Common myeloid progenitor, CD34-positive (primary cell): ENCODE results near the gene CDK18.

Source experiments
- CTCF ChIA-PET: fragments of 350-600 bp; sonication (Branson Sonifier 250); formaldehyde crosslinking; loops from one replicate; lab custom pipeline; 2021; ENCODE audit warnings: antibody characterized with exemption; lab: Charles Lee
- POLR2A ChIA-PET: fragments of 350-600 bp; sonication (Branson Sonifier 250); formaldehyde crosslinking; loops from one replicate; lab custom pipeline; 2021; ENCODE audit warnings: antibody characterized with exemption; lab: Charles Lee
- DNase-seq, 3 donors: peaks; one replicate each; pipeline versions ENCODE4 v3.0.0 to v3.0.0-alpha.2; 2013
- H3K27ac ChIP-seq, 2 experiments: 1 replicate in 1 of 2; 2 replicates in 1 of 2; pipeline ENCODE4 v1.7.0; 2013; ENCODE audit warnings: inconsistent platforms in 2 of 2, low read length in 2 of 2, mild to moderate bottlenecking in 2 of 2, low read depth in 1 of 2, moderate library complexity in 1 of 2; ENCODE audit not compliant: severe bottlenecking in 2 of 2, insufficient read depth in 1 of 2, poor library complexity in 1 of 2
- H3K27me3 ChIP-seq, 5 experiments: replicated peaks in 2 of 5; 1 replicate in 3 of 5; 2 replicates in 2 of 5; pipeline versions ENCODE4 v1.6.1 to v1.7.0; 2013; ENCODE audit warnings: low read length in 4 of 5, mild to moderate bottlenecking in 2 of 5, moderate library complexity in 2 of 5, inconsistent platforms in 1 of 5; ENCODE audit not compliant: insufficient read depth in 5 of 5, control insufficient read depth in 4 of 5
- H3K36me3 ChIP-seq, 4 experiments: 1 replicate in 2 of 4; 2 replicates in 2 of 4; pipeline versions ENCODE4 v1.6.1 to v1.7.0; 2013; ENCODE audit warnings: low read length in 3 of 4, control low read depth in 1 of 4, mild to moderate bottlenecking in 1 of 4; ENCODE audit not compliant: control insufficient read depth in 4 of 4, insufficient read depth in 4 of 4
- H3K4me1 ChIP-seq, 4 experiments: 1 replicate in 3 of 4; 2 replicates in 1 of 4; pipeline versions ENCODE4 v1.6.1 to v1.7.1; 2013; ENCODE audit warnings: low read length in 3 of 4, mild to moderate bottlenecking in 3 of 4, control low read depth in 1 of 4, inconsistent platforms in 1 of 4, moderate library complexity in 1 of 4; ENCODE audit not compliant: control insufficient read depth in 4 of 4, insufficient read depth in 4 of 4; ENCODE audit errors: control extremely low read depth in 1 of 4
- H3K4me3 ChIP-seq, 7 experiments: 1 replicate in 4 of 7; 2 replicates in 3 of 7; pipeline versions ENCODE4 v1.5.1 to v1.7.0; 2013; ENCODE audit warnings: mild to moderate bottlenecking in 7 of 7, low read length in 6 of 7, moderate library complexity in 6 of 7, inconsistent platforms in 2 of 7, low read depth in 2 of 7, control low read depth in 1 of 7; ENCODE audit not compliant: insufficient read depth in 4 of 7, control insufficient read depth in 1 of 7; ENCODE audit errors: extremely low read depth in 1 of 7
- H3K9me3 ChIP-seq, 5 experiments: 1 replicate in 4 of 5; 2 replicates in 1 of 5; pipeline versions ENCODE4 v1.6.1 to v1.7.1; 2013; ENCODE audit warnings: low read length in 4 of 5, mild to moderate bottlenecking in 2 of 5, inconsistent platforms in 1 of 5, low read depth in 1 of 5, moderate library complexity in 1 of 5; ENCODE audit not compliant: control insufficient read depth in 4 of 5, insufficient read depth in 2 of 5; ENCODE audit errors: control extremely low read depth in 1 of 5
- WGBS: methylation state at CpG from one replicate; pipeline ENCODE4 v1.1.5; 2013; ENCODE audit not compliant: insufficient coverage; 5-methylcytosine and 5-hydroxymethylcytosine counted together

The CDK18 gene

GRCh38 chr1:205520709-205521108 lies 16.2 kb downstream of the CDK18 start:
- Histone ChIP-seq H3K36me3 (peaks cover 0 to 3% (median 0%) of the 10 kb centered on the region in 4 experiments), H3K27me3 (no peaks in the 10 kb centered on the region), H3K4me1 (peaks cover 0 to 8% (median 3%) of the 10 kb centered on the region in 4 experiments), H3K9me3 (no peaks in the 10 kb centered on the region), H3K27ac (no peak overlapping the region), H3K4me3 (no peak overlapping the region)
- no peak for DNase-seq
- ChIA-PET CTCF (interaction anchor here (1.1 to 14.4 kb wide), 3 partner anchors 11 to 247 kb away, joined by 3 to 463 read pairs (median 84); partner anchors contain the start of gene CDK18), POLR2A (no interaction called here)
- WGBS: 92% methylated on average over 4 of the region's 4 CpGs

GRCh38 chr1:205521686-205522085 lies 17.2 kb downstream of the CDK18 start:
- H3K9me3 ChIP-seq: no peaks in the 10 kb centered on the region
- H3K4me3 ChIP-seq: no peak overlapping the region
- ChIA-PET POLR2A (no interaction called here), CTCF (interaction anchor here (1.0 to 14.4 kb wide), 8 partner anchors 9 to 248 kb away, joined by 3 to 463 read pairs (median 6); partner anchors contain the start of genes CDK18 and ELK4)
- H3K4me1 ChIP-seq: peaks cover 0 to 8% (median 3%) of the 10 kb centered on the region in 4 experiments
- 56% methylated on average over 6 of the region's 7 CpGs for WGBS
- H3K27me3 ChIP-seq: no peaks in the 10 kb centered on the region
- DNase-seq: peak in 2 of 3 donors; percentile 15 to 30
- H3K27ac ChIP-seq: no peak overlapping the region
- H3K36me3 ChIP-seq: peaks cover 0 to 8% (median 1%) of the 10 kb centered on the region in 4 experiments

GRCh38 chr1:205522692-205523091 lies 18.2 kb downstream of the CDK18 start:
- ChIA-PET CTCF (interaction anchor here (0.6 to 14.4 kb wide), 13 partner anchors 8 to 185 kb away, joined by 3 to 463 read pairs (median 11); partner anchors contain the start of genes CDK18 and ELK4), POLR2A (no interaction called here)
- Histone ChIP-seq H3K4me3 (no peak overlapping the region), H3K9me3 (no peaks in the 10 kb centered on the region), H3K27me3 (no peaks in the 10 kb centered on the region), H3K27ac (no peak overlapping the region), H3K4me1 (peaks cover 0 to 8% (median 3%) of the 10 kb centered on the region in 4 experiments), H3K36me3 (peaks cover 0 to 8% (median 1%) of the 10 kb centered on the region in 4 experiments)
- WGBS: no CpG with 5 or more reads among the region's 5 CpGs
- no peak for DNase-seq

GRCh38 chr1:205523261-205523890 lies 18.9 kb downstream of the CDK18 start:
- no peak for DNase-seq
- 92% methylated on average over 15 of the region's 16 CpGs for WGBS
- Histone ChIP-seq H3K4me3 (no peak overlapping the region), H3K27me3 (no peaks in the 10 kb centered on the region), H3K36me3 (peaks cover 0 to 8% (median 1%) of the 10 kb centered on the region in 4 experiments), H3K9me3 (no peaks in the 10 kb centered on the region), H3K27ac (no peak overlapping the region), H3K4me1 (peaks cover 0 to 8% (median 3%) of the 10 kb centered on the region in 4 experiments)
- ChIA-PET CTCF (interaction anchor here (0.8 to 14.4 kb wide), 32 partner anchors 8 to 252 kb away, joined by 3 to 463 read pairs (median 6); partner anchors contain the start of genes CDK18 and ELK4), POLR2A (no interaction called here)

GRCh38 chr1:205523891-205524793 lies 19.7 kb downstream of the CDK18 start:
- H3K27me3 ChIP-seq: no peaks in the 10 kb centered on the region
- 76% methylated on average over 15 of the region's 16 CpGs for whole genome bisulfite sequencing
- H3K27ac ChIP-seq: no peak overlapping the region
- no peaks in the 10 kb centered on the region for H3K9me3 ChIP-seq
- ChIA-PET CTCF (interaction anchor here (0.7 to 14.4 kb wide), 51 partner anchors 9 to 268 kb away, joined by 3 to 463 read pairs (median 5); partner anchors contain the start of genes CDK18 and ELK4), POLR2A (no interaction called here)
- peaks cover 0 to 10% (median 3%) of the 10 kb centered on the region in 4 experiments for H3K4me1 ChIP-seq
- peak; percentile 56 to 82 (median 71) for DNase-seq
- peaks cover 0 to 8% (median 1%) of the 10 kb centered on the region in 4 experiments for H3K36me3 ChIP-seq
- no peak overlapping the region for H3K4me3 ChIP-seq

- no peak overlapping the region for H3K27ac ChIP-seq
- CTCF ChIA-PET: interaction anchor here (0.7 to 14.4 kb wide), 46 partner anchors 9 to 269 kb away, joined by 3 to 463 read pairs (median 6); partner anchors contain the start of genes CDK18 and ELK4
- peaks cover 0 to 8% (median 1%) of the 10 kb centered on the region in 4 experiments for H3K36me3 ChIP-seq
- H3K4me3 ChIP-seq: no peak overlapping the region
- H3K27me3 ChIP-seq: no peaks in the 10 kb centered on the region
- no peak for DNase-seq
- H3K9me3 ChIP-seq: no peaks in the 10 kb centered on the region
- peaks cover 0 to 11% (median 5%) of the 10 kb centered on the region in 4 experiments for H3K4me1 ChIP-seq
- POLR2A ChIA-PET: no interaction called here
- WGBS: 96% methylated on average over 2 of the region's 4 CpGs
Measured at GRCh38 chr1:205524794-205525101, 20.3 kb downstream of the CDK18 start.
